HL-60 (cell line): ENCODE data around the gene USP40.

Experiments
- DNase-seq, 2 experiments: peaks; one replicate each; pipeline ENCODE4 v3.0.0-alpha.2; 2010 to 2020; ENCODE audit warnings: low read depth in 1 of 2, low spot score in 1 of 2
- H3K27ac ChIP-seq: fragments of 250-450 bp; sonication (Bioruptor Pico); replicated peaks from 2 replicates; pipeline ENCODE4 v1.5.1; 2020; ENCODE audit warnings: mild to moderate bottlenecking, moderate library complexity
- H3K27me3 ChIP-seq: fragments of 250-450 bp; sonication (Bioruptor Pico); 2 replicates; pipeline ENCODE4 v1.5.1; 2021; ENCODE audit warnings: mild to moderate bottlenecking, moderate library complexity; ENCODE audit not compliant: insufficient read depth, poor library complexity, severe bottlenecking
- H3K4me3 ChIP-seq: replicated peaks from 2 replicates; pipeline ENCODE4 v1.5.1; 2011; ENCODE audit warnings: mild to moderate bottlenecking, control low read depth, low read length; ENCODE audit not compliant: insufficient read depth
- GABPA ChIP-seq: IDR thresholded peaks from 2 replicates; pipeline ENCODE4 v1.6.1; 2012; ENCODE audit warnings: low read depth
- POLR2AphosphoS5 ChIP-seq: IDR thresholded peaks from 2 replicates; pipeline ENCODE4 v1.6.1; 2012; ENCODE audit warnings: low read depth
- SPI1 ChIP-seq: IDR thresholded peaks from 2 replicates; pipeline ENCODE4 v1.6.1; 2012; ENCODE audit warnings: low read depth, mild to moderate bottlenecking, borderline replicate concordance
- TF ChIP-seq, protein P1 (sequence below): IDR thresholded peaks from one replicate; pipeline ENCODE4 v1.5.1; 2011; ENCODE audit warnings: low read length, control low read depth, inconsistent platforms; ENCODE audit not compliant: insufficient read depth
- TF ChIP-seq, protein P2 (sequence below): IDR thresholded peaks from 2 replicates; pipeline ENCODE4 v1.6.1; 2012; ENCODE audit warnings: low read depth; ENCODE audit not compliant: insufficient replicate concordance

Gene USP40

DNA sequence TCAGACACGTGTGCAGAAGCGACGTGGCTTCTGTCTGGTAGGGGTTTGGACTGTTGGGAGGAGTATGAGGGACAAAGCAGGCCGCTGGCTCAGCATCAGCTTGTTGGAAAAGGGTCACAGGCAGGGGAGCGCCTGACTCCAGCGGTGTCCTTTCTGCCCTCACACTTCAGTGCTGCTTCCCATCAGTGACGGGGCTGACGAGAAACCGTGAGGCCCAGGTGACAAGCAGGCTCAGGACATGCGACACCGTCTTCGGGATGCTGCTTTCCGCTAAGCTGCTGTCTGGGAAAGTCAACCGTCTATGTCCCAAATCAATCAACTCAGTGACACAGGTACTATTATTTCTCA, 90.5 kb downstream of the USP40 start:
- DNase-seq, result no peak
- H3K27ac ChIP-seq, result no peak overlapping the region
- no peaks in the 10 kb centered on the region for H3K27me3 ChIP-seq
- no peak overlapping the region for H3K4me3 ChIP-seq
- no peak for TF ChIP-seq SPI1
- TF ChIP-seq GABPA, result no peak
- TF ChIP-seq, protein P1, sequence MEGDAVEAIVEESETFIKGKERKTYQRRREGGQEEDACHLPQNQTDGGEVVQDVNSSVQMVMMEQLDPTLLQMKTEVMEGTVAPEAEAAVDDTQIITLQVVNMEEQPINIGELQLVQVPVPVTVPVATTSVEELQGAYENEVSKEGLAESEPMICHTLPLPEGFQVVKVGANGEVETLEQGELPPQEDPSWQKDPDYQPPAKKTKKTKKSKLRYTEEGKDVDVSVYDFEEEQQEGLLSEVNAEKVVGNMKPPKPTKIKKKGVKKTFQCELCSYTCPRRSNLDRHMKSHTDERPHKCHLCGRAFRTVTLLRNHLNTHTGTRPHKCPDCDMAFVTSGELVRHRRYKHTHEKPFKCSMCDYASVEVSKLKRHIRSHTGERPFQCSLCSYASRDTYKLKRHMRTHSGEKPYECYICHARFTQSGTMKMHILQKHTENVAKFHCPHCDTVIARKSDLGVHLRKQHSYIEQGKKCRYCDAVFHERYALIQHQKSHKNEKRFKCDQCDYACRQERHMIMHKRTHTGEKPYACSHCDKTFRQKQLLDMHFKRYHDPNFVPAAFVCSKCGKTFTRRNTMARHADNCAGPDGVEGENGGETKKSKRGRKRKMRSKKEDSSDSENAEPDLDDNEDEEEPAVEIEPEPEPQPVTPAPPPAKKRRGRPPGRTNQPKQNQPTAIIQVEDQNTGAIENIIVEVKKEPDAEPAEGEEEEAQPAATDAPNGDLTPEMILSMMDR, result no peak
- TF ChIP-seq, protein P2, sequence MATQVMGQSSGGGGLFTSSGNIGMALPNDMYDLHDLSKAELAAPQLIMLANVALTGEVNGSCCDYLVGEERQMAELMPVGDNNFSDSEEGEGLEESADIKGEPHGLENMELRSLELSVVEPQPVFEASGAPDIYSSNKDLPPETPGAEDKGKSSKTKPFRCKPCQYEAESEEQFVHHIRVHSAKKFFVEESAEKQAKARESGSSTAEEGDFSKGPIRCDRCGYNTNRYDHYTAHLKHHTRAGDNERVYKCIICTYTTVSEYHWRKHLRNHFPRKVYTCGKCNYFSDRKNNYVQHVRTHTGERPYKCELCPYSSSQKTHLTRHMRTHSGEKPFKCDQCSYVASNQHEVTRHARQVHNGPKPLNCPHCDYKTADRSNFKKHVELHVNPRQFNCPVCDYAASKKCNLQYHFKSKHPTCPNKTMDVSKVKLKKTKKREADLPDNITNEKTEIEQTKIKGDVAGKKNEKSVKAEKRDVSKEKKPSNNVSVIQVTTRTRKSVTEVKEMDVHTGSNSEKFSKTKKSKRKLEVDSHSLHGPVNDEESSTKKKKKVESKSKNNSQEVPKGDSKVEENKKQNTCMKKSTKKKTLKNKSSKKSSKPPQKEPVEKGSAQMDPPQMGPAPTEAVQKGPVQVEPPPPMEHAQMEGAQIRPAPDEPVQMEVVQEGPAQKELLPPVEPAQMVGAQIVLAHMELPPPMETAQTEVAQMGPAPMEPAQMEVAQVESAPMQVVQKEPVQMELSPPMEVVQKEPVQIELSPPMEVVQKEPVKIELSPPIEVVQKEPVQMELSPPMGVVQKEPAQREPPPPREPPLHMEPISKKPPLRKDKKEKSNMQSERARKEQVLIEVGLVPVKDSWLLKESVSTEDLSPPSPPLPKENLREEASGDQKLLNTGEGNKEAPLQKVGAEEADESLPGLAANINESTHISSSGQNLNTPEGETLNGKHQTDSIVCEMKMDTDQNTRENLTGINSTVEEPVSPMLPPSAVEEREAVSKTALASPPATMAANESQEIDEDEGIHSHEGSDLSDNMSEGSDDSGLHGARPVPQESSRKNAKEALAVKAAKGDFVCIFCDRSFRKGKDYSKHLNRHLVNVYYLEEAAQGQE, result no peak
- TF ChIP-seq POLR2AphosphoS5, result no peak

DNA sequence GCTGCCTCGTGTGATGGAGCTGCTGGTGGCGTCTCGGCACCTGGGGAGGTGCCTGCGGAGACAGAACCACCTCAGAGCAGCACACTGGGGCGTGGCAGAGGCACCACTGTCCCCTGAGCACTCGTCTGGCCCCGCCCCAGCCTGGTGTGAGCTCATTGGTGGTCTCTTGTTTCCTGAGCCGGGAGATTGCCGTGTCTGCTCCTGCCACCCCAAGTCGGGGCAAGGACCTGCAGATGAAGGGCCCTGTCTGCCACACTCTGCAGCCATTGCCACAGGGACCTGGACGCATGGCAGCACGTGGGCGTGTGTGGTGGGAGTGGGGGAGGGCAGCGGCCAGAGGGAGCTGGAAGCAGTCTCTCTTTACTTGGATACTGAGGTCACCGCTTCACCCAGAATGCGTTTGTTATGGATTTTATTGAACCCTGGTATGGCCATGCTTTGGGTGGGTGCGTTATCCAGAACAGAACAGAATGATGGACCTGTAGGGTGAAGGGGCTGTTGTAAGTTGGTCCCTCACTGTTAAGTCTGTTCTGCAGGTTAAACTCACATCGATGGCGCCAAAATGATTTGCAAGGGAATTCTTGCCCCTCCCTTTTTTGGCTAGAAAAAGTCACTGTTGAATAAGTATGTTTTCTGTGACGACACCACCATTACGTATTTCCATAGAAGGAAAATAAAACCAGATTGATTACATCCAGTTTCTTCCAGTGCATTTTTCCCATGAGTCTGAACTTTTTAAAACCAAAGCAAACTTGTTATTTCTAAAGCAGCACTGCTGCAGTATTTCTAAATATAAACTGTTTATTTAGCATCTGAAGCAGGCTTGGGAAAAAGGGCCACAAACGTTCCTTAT, 92.0 kb downstream of the USP40 start:
- no peak for DNase-seq
- Histone ChIP-seq H3K27ac (no peak overlapping the region), H3K4me3 (no peak overlapping the region), H3K27me3 (no peaks in the 10 kb centered on the region)
- no peak for TF ChIP-seq SPI1
- TF ChIP-seq, protein P1, result no peak
- no peak for TF ChIP-seq POLR2AphosphoS5
- TF ChIP-seq, protein P2, result no peak
- no peak for TF ChIP-seq GABPA

- no peak overlapping the region for H3K4me3 ChIP-seq
- no peaks in the 10 kb centered on the region for H3K27me3 ChIP-seq
- TF ChIP-seq GABPA (no peak), SPI1 (no peak), POLR2AphosphoS5 (no peak)
- TF ChIP-seq, protein P1, result no peak
- TF ChIP-seq, protein P2, result no peak
- DNase-seq, result no peak
- no peak overlapping the region for H3K27ac ChIP-seq
Measured at GRCh38 chr2:233473878-233474277, 92.7 kb downstream of the USP40 start.
